ENCODE data around the gene APOBEC4.

DNA sequence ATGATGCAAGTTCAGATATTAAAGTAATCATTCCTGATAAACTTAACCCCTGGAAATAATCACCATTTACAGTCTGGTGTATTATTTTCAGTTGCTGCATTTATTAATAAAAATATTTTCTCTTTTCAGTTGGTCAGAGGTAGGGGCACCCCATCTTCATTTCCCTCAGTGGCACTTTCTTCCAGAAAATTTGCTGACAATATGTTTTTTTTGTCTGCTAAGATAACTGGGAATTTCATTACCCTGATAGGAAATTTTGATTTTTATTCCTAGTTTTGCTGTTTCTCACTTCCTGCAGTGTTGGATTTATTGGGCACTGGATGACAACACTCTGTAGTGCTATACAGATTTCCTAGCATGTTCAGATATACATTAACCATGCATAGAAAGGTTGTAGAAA lies 33.1 kb upstream of the APOBEC4 start:
- TF ChIP-seq EZH2 (IDR thresholded peaks at IDR 0.05; ENCODE audit: borderline replicate concordance) (no peak), EZH2phosphoT487 (IDR thresholded peaks at IDR 0.05; ENCODE audit: low read depth, severe bottlenecking, unreplicated experiment) (no peak)
- TF ChIP-seq, protein P1, sequence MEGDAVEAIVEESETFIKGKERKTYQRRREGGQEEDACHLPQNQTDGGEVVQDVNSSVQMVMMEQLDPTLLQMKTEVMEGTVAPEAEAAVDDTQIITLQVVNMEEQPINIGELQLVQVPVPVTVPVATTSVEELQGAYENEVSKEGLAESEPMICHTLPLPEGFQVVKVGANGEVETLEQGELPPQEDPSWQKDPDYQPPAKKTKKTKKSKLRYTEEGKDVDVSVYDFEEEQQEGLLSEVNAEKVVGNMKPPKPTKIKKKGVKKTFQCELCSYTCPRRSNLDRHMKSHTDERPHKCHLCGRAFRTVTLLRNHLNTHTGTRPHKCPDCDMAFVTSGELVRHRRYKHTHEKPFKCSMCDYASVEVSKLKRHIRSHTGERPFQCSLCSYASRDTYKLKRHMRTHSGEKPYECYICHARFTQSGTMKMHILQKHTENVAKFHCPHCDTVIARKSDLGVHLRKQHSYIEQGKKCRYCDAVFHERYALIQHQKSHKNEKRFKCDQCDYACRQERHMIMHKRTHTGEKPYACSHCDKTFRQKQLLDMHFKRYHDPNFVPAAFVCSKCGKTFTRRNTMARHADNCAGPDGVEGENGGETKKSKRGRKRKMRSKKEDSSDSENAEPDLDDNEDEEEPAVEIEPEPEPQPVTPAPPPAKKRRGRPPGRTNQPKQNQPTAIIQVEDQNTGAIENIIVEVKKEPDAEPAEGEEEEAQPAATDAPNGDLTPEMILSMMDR (IDR thresholded peaks at IDR 0.05; ENCODE audit: poor library complexity) = no peak

Measured in hepatocyte (in vitro differentiated cells).